Small intestine (tissue), 7 donors: Measurements from ENCODE around the gene NIPAL3. TPM values are rescaled to one million over a fixed set of nuclear protein-coding genes. Genes with fewer than 3 reads are reported as not detected.

ENCODE experiments used
- DNase-seq, 2 donors: peaks; one replicate each; pipeline versions ENCODE4 v3.0.0 to v3.0.0-alpha.2; 2013
- FAIRE-seq: peaks from 2 replicates; lab custom pipeline; 2012; peaks lifted over from hg19 to GRCh38; lab: Jason Lieb, UNC
- H3K27ac ChIP-seq, 3 donors: one replicate each; pipeline ENCODE4 v1.5.1; 2013; ENCODE audit warnings: low read length in 2 of 3, mild to moderate bottlenecking in 2 of 3, control low read depth in 1 of 3, inconsistent platforms in 1 of 3, low read depth in 1 of 3, moderate library complexity in 1 of 3
- H3K27me3 ChIP-seq, 3 donors: one replicate each; pipeline ENCODE4 v1.6.1; 2013; ENCODE audit warnings: low read length in 3 of 3, inconsistent platforms in 1 of 3; ENCODE audit not compliant: control insufficient read depth in 3 of 3, insufficient read depth in 3 of 3
- H3K36me3 ChIP-seq, 3 donors: one replicate each; pipeline ENCODE4 v1.6.1; 2013; ENCODE audit warnings: low read length in 3 of 3, inconsistent platforms in 1 of 3, low read depth in 1 of 3, mild to moderate bottlenecking in 1 of 3, moderate library complexity in 1 of 3; ENCODE audit not compliant: control insufficient read depth in 3 of 3, insufficient read depth in 2 of 3
- H3K4me1 ChIP-seq, 3 donors: one replicate each; pipeline ENCODE4 v1.6.1; 2013; ENCODE audit warnings: low read length in 2 of 3, inconsistent platforms in 1 of 3, low read depth in 1 of 3, mild to moderate bottlenecking in 1 of 3, moderate library complexity in 1 of 3; ENCODE audit not compliant: control insufficient read depth in 3 of 3, insufficient read depth in 2 of 3
- H3K4me3 ChIP-seq, 3 donors: one replicate each; pipeline ENCODE4 v1.5.1; 2013; ENCODE audit warnings: low read length in 3 of 3, control low read depth in 1 of 3, inconsistent platforms in 1 of 3, low read depth in 1 of 3, mild to moderate bottlenecking in 1 of 3, moderate library complexity in 1 of 3
- H3K9me3 ChIP-seq, 2 donors: one replicate each; pipeline ENCODE4 v1.6.1; 2013; ENCODE audit warnings: low read depth in 1 of 2, low read length in 1 of 2; ENCODE audit not compliant: control insufficient read depth in 2 of 2, insufficient read depth in 1 of 2
- WGBS, 3 donors: extraction: QIAGEN DNeasy Blood & Tissue Kit; methylation state at CpG; one replicate each; pipeline ENCODE4 v1.1.7; 2013; 5-methylcytosine and 5-hydroxymethylcytosine counted together
- polyA plus RNA-seq, 4 donors: library from polyadenylated mRNA; stranded (reverse) in 3 of 4; unstranded in 1 of 4; fragments of 200-250 nt in 3 of 4; fragments of 120-200 nt in 1 of 4; gene quantifications; one replicate each; pipeline versions ENCODE4 v1.2.1 to v1.2.3, GENCODE V29; 2013
- donor health status: healthy with polysubstance abuse.
- donor health status: control.
- donor health status: control.
- donor health status: Bipolar disorder and iron deficiency.
- donor health status: healthy.

NIPAL3 gene
- polyA plus RNA-seq, 4 donors = 4.9 to 16.4 (median 13.3) TPM

DNA sequence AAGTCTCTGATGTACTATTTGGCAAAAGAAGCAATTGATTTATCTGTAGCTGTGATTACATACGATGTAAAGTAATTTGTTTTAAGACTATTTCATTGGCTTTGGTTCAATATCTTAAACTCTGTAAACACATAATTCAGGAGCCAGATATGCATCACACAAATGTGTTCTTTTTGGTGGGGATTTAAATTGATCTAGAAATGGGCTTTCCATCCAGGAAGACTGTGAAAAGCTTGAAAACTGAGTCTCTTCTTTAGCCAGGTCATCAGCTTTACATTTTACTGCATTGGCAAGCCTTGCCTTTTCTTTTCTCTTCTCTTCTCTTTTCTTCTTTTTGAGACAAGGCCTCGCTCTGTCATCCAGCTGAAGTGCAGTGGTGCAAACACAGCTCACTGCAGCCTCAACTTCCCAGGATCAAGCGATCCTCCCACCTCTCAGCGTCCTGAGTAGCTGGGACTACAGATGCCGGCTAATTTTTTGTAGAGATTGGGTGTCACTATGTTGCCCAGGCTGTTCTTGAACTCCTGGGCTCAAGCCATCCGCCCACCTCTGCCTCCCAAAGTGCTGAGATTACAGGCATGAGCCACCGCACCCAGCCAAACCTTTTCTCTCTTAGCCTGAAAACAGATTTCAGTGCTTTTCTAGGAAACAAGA is 88.4 kb downstream of the NIPAL3 start:
- Histone ChIP-seq H3K36me3 (no peaks in the 10 kb centered on the region), H3K27me3 (no peaks in the 10 kb centered on the region), H3K4me3 (peak overlapping the region; percentile 13 to 73 (median 57)), H3K4me1 (peaks cover 3 to 15% (median 5%) of the 10 kb centered on the region in 3 donors), H3K27ac (peak overlapping the region in 2 of 3 donors; percentile 43 to 66), H3K9me3 (no peaks in the 10 kb centered on the region)
- peak in 1 of 2 donors; percentile 11 for DNase-seq
- FAIRE-seq = no peak
- 71 to 75% (median 72%) methylated on average over 7 of the region's 7 CpGs for WGBS, 3 donors

GRCh38 chr1:24504560-24504959 is 89.0 kb downstream of the NIPAL3 start:
- 78 to 80% (median 78%) methylated on average over 4 of the region's 4 CpGs for WGBS, 3 donors
- DNase-seq (peak in 1 of 2 donors; percentile 35), FAIRE-seq (no peak)
- Histone ChIP-seq H3K36me3 (no peaks in the 10 kb centered on the region), H3K27ac (peak overlapping the region in 1 of 3 donors; percentile 13), H3K4me3 (no peak overlapping the region), H3K4me1 (peaks cover 3 to 15% (median 5%) of the 10 kb centered on the region in 3 donors), H3K9me3 (no peaks in the 10 kb centered on the region), H3K27me3 (no peaks in the 10 kb centered on the region)

- DNase-seq (no peak), FAIRE-seq (no peak)
- Histone ChIP-seq H3K27me3 (no peaks in the 10 kb centered on the region), H3K4me1 (peaks cover 3 to 15% (median 5%) of the 10 kb centered on the region in 3 donors), H3K9me3 (no peaks in the 10 kb centered on the region), H3K27ac (peak overlapping the region in 1 of 3 donors; percentile 22), H3K4me3 (no peak overlapping the region), H3K36me3 (no peaks in the 10 kb centered on the region)
- WGBS, 3 donors = 84 to 90% (median 88%) methylated on average over 4 of the region's 4 CpGs
These were observed 90.2 kb downstream of the NIPAL3 start for GRCh38 chr1:24505816-24506215.

DNA sequence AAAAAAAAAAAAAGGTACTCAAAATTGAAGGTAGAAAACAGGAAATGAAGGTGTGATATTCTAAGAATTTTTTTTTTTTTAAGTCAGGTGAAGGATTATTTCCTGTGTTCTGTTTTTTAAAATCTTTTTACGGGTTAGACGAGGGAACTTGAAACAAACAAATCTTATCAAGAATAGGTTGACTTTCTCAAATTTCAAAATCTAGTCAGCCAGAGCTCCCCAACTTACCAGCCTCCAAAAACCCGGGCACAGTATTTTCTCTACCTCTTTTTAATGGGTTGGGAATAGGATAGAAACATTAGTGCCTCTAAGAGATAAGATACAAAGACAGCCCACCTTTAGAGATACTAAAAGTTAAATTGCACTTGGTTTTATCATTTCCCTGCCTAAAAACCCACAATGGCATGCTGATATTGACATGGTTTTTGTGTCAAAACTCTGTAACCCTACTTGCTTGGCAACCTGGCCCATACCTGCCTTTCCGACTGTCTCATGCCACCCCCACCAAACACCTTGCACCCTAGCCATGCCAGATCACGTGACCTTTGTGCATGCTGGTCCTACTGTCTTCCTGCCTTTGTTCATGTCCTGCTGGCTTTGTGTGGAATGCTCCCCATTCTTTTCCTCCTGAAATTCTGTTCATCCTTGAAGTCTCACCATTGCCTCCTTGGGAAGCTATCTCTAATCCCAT is 91.2 kb downstream of the NIPAL3 start:
- FAIRE-seq (no peak), DNase-seq (peak in 1 of 2 donors; percentile 22)
- Histone ChIP-seq H3K4me1 (peaks cover 3 to 7% (median 5%) of the 10 kb centered on the region in 3 donors), H3K36me3 (peaks cover 0 to 2% (median 0%) of the 10 kb centered on the region in 3 donors), H3K9me3 (no peaks in the 10 kb centered on the region), H3K27ac (peak overlapping the region; percentile 30 to 87 (median 66)), H3K27me3 (no peaks in the 10 kb centered on the region), H3K4me3 (no peak overlapping the region)
- WGBS, 3 donors = 53 to 65% (median 63%) methylated on average over 5 of the region's 5 CpGs

DNA sequence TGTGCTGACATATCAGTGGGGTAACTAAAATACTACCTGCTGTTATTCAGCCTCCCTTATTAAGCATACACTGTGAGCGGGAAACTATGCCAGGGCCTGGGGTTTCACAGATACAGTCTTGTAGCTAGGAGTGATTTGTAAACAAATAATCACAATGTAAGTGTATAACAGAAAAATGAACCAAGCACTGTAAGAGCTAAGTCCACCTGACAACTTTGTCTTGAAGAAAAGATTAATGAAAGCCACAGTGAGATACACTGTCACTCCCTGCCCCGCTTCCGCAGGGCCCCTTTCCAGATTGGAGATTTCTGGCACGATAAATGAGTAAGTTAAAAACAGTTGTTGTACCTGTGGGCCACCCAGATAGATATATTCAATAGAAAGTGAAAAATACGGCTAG is 91.8 kb downstream of the NIPAL3 start:
- Histone ChIP-seq H3K4me3 (no peak overlapping the region), H3K36me3 (peaks cover 0 to 3% (median 0%) of the 10 kb centered on the region in 3 donors), H3K9me3 (no peaks in the 10 kb centered on the region), H3K4me1 (peaks cover 3 to 6% (median 5%) of the 10 kb centered on the region in 3 donors), H3K27me3 (no peaks in the 10 kb centered on the region), H3K27ac (peak overlapping the region in 2 of 3 donors; percentile 66 to 87)
- no peak for FAIRE-seq
- DNase-seq = peak; percentile 17 to 64
- 40 to 72% (median 49%) methylated on average over 5 of the region's 5 CpGs for WGBS, 3 donors

DNA sequence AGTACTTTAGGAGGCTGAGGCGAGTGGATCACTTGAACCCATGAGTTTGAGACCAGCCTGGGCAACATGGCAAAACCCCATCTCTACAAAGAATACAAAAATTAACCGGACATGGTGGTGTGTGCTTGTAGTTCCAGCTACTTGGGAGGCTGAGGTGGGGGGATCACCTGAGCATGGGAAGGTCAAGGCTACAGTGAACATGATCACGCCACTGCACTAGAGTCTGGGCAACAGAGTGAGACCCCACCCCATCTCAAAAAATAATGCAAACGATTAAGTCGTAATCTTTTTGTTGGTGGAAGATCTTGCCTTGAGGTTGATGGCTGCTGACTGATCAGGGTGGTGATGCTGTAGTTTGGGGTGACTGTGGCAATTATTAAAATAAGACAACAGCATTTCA is 93.3 kb downstream of the NIPAL3 start:
- FAIRE-seq (no peak), DNase-seq (no peak)
- Histone ChIP-seq H3K36me3 (peaks cover 0 to 3% (median 0%) of the 10 kb centered on the region in 3 donors), H3K4me1 (peaks cover 3 to 6% (median 5%) of the 10 kb centered on the region in 3 donors), H3K27ac (no peak overlapping the region), H3K4me3 (no peak overlapping the region), H3K27me3 (no peaks in the 10 kb centered on the region), H3K9me3 (no peaks in the 10 kb centered on the region)
- 94 to 96% (median 96%) methylated on average over 5 of the region's 5 CpGs for WGBS, 3 donors

- FAIRE-seq = no peak
- WGBS, 3 donors = 59 to 64% (median 59%) methylated on average over 2 of the region's 2 CpGs
These were observed 98.1 kb downstream of the NIPAL3 start for GRCh38 chr1:24513706-24514105.

DNA sequence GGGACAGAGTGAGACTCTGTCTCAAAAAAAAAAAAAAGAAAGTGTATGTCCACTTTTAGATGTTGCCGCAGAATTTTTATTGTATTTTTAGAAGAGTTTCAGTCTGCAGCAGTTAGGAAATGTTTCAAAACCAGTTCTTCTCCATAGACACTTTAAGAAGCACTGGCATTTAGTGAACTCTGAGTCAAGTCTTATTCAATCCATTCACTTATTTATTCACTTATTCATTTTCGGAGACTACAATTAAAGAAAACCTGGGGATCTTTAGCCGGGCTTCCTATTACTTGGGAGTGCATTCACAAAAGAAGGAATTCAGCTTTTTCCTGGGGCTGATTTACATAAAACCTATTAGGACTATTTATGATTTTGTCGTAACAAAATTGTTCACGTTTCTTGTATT is 99.3 kb downstream of the NIPAL3 start:
- Histone ChIP-seq H3K4me1 (no peaks in the 10 kb centered on the region), H3K27ac (no peak overlapping the region), H3K27me3 (no peaks in the 10 kb centered on the region), H3K36me3 (peaks cover 0 to 17% (median 0%) of the 10 kb centered on the region in 3 donors), H3K9me3 (no peaks in the 10 kb centered on the region), H3K4me3 (no peak overlapping the region)
- FAIRE-seq (no peak), DNase-seq (no peak)
- WGBS, 3 donors = 91 to 97% (median 95%) methylated on average over 5 of the region's 5 CpGs

More at GRCh38 chr1:24513706-24514105, 98.1 kb downstream of the NIPAL3 start:
- Histone ChIP-seq H3K9me3 (no peaks in the 10 kb centered on the region), H3K4me1 (no peaks in the 10 kb centered on the region), H3K27me3 (no peaks in the 10 kb centered on the region), H3K27ac (no peak overlapping the region), H3K36me3 (peaks cover 0 to 17% (median 0%) of the 10 kb centered on the region in 3 donors), H3K4me3 (no peak overlapping the region)
- DNase-seq = no peak
